ENCODE results near the gene CEP63. TPM values are rescaled to one million over a fixed set of nuclear protein-coding genes. Genes with fewer than 3 reads are reported as not detected.

CEP63 gene
- total RNA-seq, 1 experiment from 2014 or later, result 19.1 TPM

DNA sequence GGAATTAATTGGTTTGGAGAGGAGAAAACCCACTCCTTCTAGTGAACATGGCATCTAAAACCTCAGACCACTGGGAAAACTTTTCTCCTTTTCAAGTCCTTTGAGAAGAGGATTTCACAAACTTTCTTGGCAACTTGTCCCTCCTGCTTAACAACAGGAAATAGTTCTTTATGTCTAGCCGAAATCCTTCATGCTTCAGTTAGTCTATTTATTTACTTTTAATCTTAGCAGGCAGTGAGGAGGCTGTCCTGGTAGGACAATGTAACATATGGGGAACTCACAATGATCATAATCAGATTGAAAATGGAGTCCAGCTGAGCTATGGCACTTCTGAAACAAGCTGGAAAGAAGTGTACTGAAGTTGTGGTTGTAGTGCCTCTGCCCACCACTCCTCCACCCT, 114.3 kb downstream of the CEP63 start (continued):
- TF ChIP-seq CTCF (IDR thresholded peaks at IDR 0.05 in 2 of 3, conservative IDR thresholded peaks at IDR 0.05 in 1 of 3; ENCODE audit: borderline replicate concordance in 1 of 3, insufficient read depth in 1 of 3, low read depth in 2 of 3, low read length in 2 of 3) (no peak), MAX (IDR thresholded peaks at IDR 0.05) (no peak), CEBPB (IDR thresholded peaks at IDR 0.05; ENCODE audit: low read depth) (no peak), FOSL1 (IDR thresholded peaks at IDR 0.05; ENCODE audit: low read depth) (no peak), YY1 (IDR thresholded peaks at IDR 0.05; ENCODE audit: extremely low read depth, insufficient replicate concordance, low read depth, low read length) (no peak), ELF1 (IDR thresholded peaks at IDR 0.05; ENCODE audit: borderline replicate concordance, low read depth) (no peak), EGR1 (IDR thresholded peaks at IDR 0.05; ENCODE audit: low read depth) (no peak), POLR2A (IDR thresholded peaks at IDR 0.05; ENCODE audit: borderline replicate concordance, extremely low read depth, insufficient read depth, insufficient read length) (no peak), SIN3A (IDR thresholded peaks at IDR 0.05; ENCODE audit: low read depth) (no peak), SP1 (IDR thresholded peaks at IDR 0.05; ENCODE audit: low read depth) (no peak)

GRCh38 chr3:134600685-134601463, 115.0 kb downstream of the CEP63 start:
- H3K79me2 ChIP-seq (ENCODE audit: insufficient read depth, low read length), result no peaks in the 10 kb centered on the region
- TF ChIP-seq, protein P1, sequence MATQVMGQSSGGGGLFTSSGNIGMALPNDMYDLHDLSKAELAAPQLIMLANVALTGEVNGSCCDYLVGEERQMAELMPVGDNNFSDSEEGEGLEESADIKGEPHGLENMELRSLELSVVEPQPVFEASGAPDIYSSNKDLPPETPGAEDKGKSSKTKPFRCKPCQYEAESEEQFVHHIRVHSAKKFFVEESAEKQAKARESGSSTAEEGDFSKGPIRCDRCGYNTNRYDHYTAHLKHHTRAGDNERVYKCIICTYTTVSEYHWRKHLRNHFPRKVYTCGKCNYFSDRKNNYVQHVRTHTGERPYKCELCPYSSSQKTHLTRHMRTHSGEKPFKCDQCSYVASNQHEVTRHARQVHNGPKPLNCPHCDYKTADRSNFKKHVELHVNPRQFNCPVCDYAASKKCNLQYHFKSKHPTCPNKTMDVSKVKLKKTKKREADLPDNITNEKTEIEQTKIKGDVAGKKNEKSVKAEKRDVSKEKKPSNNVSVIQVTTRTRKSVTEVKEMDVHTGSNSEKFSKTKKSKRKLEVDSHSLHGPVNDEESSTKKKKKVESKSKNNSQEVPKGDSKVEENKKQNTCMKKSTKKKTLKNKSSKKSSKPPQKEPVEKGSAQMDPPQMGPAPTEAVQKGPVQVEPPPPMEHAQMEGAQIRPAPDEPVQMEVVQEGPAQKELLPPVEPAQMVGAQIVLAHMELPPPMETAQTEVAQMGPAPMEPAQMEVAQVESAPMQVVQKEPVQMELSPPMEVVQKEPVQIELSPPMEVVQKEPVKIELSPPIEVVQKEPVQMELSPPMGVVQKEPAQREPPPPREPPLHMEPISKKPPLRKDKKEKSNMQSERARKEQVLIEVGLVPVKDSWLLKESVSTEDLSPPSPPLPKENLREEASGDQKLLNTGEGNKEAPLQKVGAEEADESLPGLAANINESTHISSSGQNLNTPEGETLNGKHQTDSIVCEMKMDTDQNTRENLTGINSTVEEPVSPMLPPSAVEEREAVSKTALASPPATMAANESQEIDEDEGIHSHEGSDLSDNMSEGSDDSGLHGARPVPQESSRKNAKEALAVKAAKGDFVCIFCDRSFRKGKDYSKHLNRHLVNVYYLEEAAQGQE (IDR thresholded peaks at IDR 0.05; ENCODE audit: low read depth), result no peak; the same call in 1 of the 2 replicates
- TF ChIP-seq CTCF (IDR thresholded peaks at IDR 0.05 in 2 of 3, conservative IDR thresholded peaks at IDR 0.05 in 1 of 3; ENCODE audit: borderline replicate concordance in 1 of 3, insufficient read depth in 1 of 3, low read depth in 2 of 3, low read length in 2 of 3) (peak; percentile 89 to 98 (median 93)), YY1 (IDR thresholded peaks at IDR 0.05; ENCODE audit: extremely low read depth, insufficient replicate concordance, low read depth, low read length) (peak; percentile 24), RAD21 (IDR thresholded peaks at IDR 0.05; ENCODE audit: low read depth) (peak; percentile 94)
- H3K27ac ChIP-seq (ENCODE audit: low read depth, low read length), result no peak overlapping the region
- ChIA-PET POLR2A (no interaction called here), RAD21 (ENCODE audit: low non-redundant PET in 1 of 2, low total read pairs in 2 of 2, uncharacterized antibody in 2 of 2, unreplicated experiment in 2 of 2) (interaction anchor here in 1 of 2 experiments (1.0 to 1.8 kb wide), 2 partner anchors 154 to 193 kb away, joined by 3 to 6 read pairs; no protein-coding TSS in a partner anchor), CTCF (interaction anchor here (0.9 to 4.2 kb wide), 5 partner anchors 16 to 194 kb away, joined by 3 to 29 read pairs (median 3); no protein-coding TSS in a partner anchor)
- no peaks in the 10 kb centered on the region for H3K36me3 ChIP-seq (ENCODE audit: control insufficient read depth in 1 of 2, insufficient read depth in 2 of 2, low read length in 2 of 2)
- no peak overlapping the region for H2AFZ ChIP-seq (ENCODE audit: low read depth, low read length, poor library complexity, severe bottlenecking)
- H3K9ac ChIP-seq (ENCODE audit: low read length), result no peak overlapping the region
- ATAC-seq, result peak; percentile 94
- peak overlapping the region; percentile 32; the same call in 1 of the 2 replicates for H3K4me2 ChIP-seq (ENCODE audit: low read length)
- H3K4me3 ChIP-seq (replicated peaks in 1 of 2; ENCODE audit: low read depth in 1 of 2, low read length in 2 of 2), result no peak overlapping the region
- intact Hi-C loops (cut with micrococcal nuclease), result loop anchor here (1.0 to 5.0 kb wide), 7 partner anchors 40 to 1441 kb away; no protein-coding TSS in a partner anchor
- H3K9me3 ChIP-seq (ENCODE audit: control insufficient read depth in 1 of 2, insufficient read depth in 1 of 2, low read depth in 1 of 2, low read length in 2 of 2), result no peaks in the 10 kb centered on the region
- peaks cover 0 to 5% of the 10 kb centered on the region in 2 experiments; a peak in 1 of 4 replicates for H3K4me1 ChIP-seq (ENCODE audit: control insufficient read depth in 1 of 2, insufficient read depth in 2 of 2, low read length in 2 of 2)
- H4K20me1 ChIP-seq (ENCODE audit: insufficient read depth), result no peaks in the 10 kb centered on the region
- no peaks in the 10 kb centered on the region for H3K9me2 ChIP-seq (ENCODE audit: insufficient read depth)
- BruUV-seq (replicated peaks), result no TSS peak
- H3K27me3 ChIP-seq (ENCODE audit: insufficient read depth, low read length), result peaks cover 11% of the 10 kb centered on the region; the same call in 1 of the 2 replicates
- peak; percentile 28 for DNase-seq (ENCODE audit: low read depth, low spot score)

Data from HCT116 (cell line).